Neural progenitor cell (in vitro differentiated cells): ENCODE measurements around the gene MAP4K3.

Source experiments
- CTCF ChIP-seq: fragments of 200-600 bp; sonication (generic); IDR thresholded peaks from 2 replicates; pipeline ENCODE4 v1.5.1; 2017; ENCODE audit warnings: antibody characterized with exemption, mild to moderate bottlenecking
- EZH2 ChIP-seq: fragments of 200-600 bp; sonication (generic); IDR thresholded peaks from 2 replicates; pipeline ENCODE4 v1.6.1; 2017; ENCODE audit warnings: antibody characterized with exemption, mild to moderate bottlenecking, moderate library complexity

- TF ChIP-seq EZH2 (no peak), CTCF (no peak)
These were observed 49.0 kb upstream of the MAP4K3 start for GRCh38 chr2:39486071-39486470.
